GM18519 (cell line): Measurements from ENCODE around the gene IGFBP1.
"Not testable (repeated sequence)": the region's sequence is repeated elsewhere in the genome, so short reads cannot be mapped to it uniquely, and the experiment has no call there.

ENCODE experiments used
- ATAC-seq: cut with Tn5 transposase; IDR thresholded peaks from one replicate; pipeline ENCODE4 v1.9.1; 2021; ENCODE audit warnings: mild to moderate bottlenecking, moderate library complexity; ENCODE audit not compliant: unreplicated experiment, low FRiP score

The IGFBP1 gene

DNA sequence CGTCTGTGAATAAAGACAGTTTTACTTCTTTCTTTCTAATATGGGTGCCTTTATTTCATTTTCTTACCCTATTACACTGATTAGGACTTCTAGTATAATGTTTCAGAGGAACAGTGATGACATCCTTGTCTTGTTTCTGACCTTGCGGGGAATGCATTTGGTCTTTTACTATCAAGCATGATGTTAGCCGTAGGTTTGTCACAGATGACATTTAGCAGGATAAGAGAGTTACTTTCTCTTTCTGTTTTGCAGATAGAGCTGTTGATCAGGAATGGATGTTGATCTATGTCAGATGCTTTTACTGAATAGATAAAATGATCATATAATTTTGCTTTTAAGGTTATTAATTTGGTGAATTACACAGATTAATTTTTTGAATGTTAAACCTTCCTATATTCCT is 39.4 kb downstream of the IGFBP1 start:
- ATAC-seq: no peak

GRCh38 chr7:45930967-45931366 is 42.7 kb downstream of the IGFBP1 start:
- ATAC-seq: no peak

DNA sequence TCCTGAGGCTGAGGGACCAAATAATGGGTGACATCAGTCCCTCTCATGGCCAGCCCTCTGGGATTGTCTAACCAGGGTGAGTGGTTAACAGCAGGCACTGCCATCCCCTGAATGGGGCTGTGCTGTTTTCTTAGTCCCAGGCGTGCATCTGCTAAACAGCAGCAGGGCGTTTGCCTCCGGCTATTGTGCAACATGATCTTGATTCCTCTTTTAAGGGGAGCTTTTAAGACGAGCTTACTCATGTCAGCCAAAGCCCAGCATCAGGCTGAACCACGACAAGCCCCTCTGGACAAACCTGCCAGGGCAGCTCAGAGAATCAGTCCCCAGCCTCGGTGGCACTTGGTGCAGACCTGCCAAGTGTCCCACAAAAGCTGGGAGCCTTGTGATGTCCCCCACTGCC is 49.0 kb downstream of the IGFBP1 start:
- no peak for ATAC-seq

DNA sequence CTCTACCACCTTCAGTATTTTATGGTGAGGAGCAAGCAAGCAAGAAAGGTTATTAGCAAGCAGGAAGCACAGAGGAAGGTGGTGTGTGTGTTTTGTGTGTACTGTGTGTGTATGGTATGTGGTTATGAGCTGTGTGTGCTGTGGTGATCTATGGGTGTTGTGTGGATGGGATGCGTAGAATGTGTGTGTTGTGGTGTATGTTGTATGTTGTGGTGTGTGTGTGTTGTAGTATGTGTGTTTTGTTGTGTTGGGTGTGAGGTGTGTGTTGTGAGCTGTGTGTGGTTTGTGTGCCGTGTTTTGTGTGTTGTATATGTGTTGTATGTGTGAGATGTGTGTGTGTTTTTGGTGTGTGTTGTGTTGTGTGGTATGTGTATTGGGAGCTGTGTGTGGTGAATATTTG is 49.6 kb downstream of the IGFBP1 start:
- ATAC-seq: no peak

- no peak for ATAC-seq
These were observed 50.5 kb downstream of the IGFBP1 start for GRCh38 chr7:45938626-45939302.

- no peak for ATAC-seq
These were observed 51.3 kb downstream of the IGFBP1 start for GRCh38 chr7:45939574-45939973.

- not testable (repeated sequence) for ATAC-seq
These were observed 52.0 kb downstream of the IGFBP1 start for GRCh38 chr7:45940237-45940781.

- ATAC-seq: no peak
These were observed 52.7 kb downstream of the IGFBP1 start for GRCh38 chr7:45940939-45941338.
